Activated T-helper 9 cell treated with anti-CD3 and anti-CD28 coated beads, Interleukin-2, amount 50 U/mL, for 16 hours (primary cell): ENCODE measurements around the gene CCL21.
"Not testable (repeated sequence)": the region's sequence is repeated elsewhere in the genome, so short reads cannot be mapped to it uniquely, and the experiment has no call there.

Source experiments
- DNase-seq: peaks from one replicate; pipeline ENCODE4 v3.0.0-alpha.2; 2020; ENCODE audit warnings: low read depth

Gene CCL21

GRCh38 chr9:34710023-34710422 is at the start of gene CCL21:
TSS of gene CCL21 (minus strand) at chr9:34710136. CDS start at chr9:34710066, 70 bp downstream.
- no peak for DNase-seq

GRCh38 chr9:34759432-34760134 is 49.6 kb upstream of the CCL21 start:
- no peak for DNase-seq

GRCh38 chr9:34750320-34750719 is 40.4 kb upstream of the CCL21 start:
- not testable (repeated sequence) for DNase-seq

- DNase-seq = no peak
Observed at GRCh38 chr9:34746526-34746925, 36.6 kb upstream of the CCL21 start.

GRCh38 chr9:34744295-34745221 is 34.6 kb upstream of the CCL21 start:
- no peak for DNase-seq

- no peak for DNase-seq
Observed at GRCh38 chr9:34742710-34743109, 32.8 kb upstream of the CCL21 start.

GRCh38 chr9:34741628-34742027 is 31.7 kb upstream of the CCL21 start:
- no peak for DNase-seq

GRCh38 chr9:34740176-34740575 is 30.2 kb upstream of the CCL21 start:
- not testable (repeated sequence) for DNase-seq

- DNase-seq = no peak
Observed at GRCh38 chr9:34737677-34738260, 27.8 kb upstream of the CCL21 start.

- DNase-seq = no peak
Observed at GRCh38 chr9:34734720-34735119, 24.8 kb upstream of the CCL21 start.

- DNase-seq = no peak
Observed at GRCh38 chr9:34732886-34733285, 22.9 kb upstream of the CCL21 start.

GRCh38 chr9:34732478-34732877 is 22.5 kb upstream of the CCL21 start:
- no peak for DNase-seq

GRCh38 chr9:34723141-34723540 is 13.2 kb upstream of the CCL21 start:
- no peak for DNase-seq

- not testable (repeated sequence) for DNase-seq
Observed at GRCh38 chr9:34719769-34720025, 9.8 kb upstream of the CCL21 start.

- DNase-seq = no peak
Observed at GRCh38 chr9:34719021-34719768, 9.3 kb upstream of the CCL21 start.

GRCh38 chr9:34717996-34718614 is 8.2 kb upstream of the CCL21 start:
- DNase-seq = no peak

GRCh38 chr9:34716711-34717110 is 6.8 kb upstream of the CCL21 start:
- no peak for DNase-seq

GRCh38 chr9:34715639-34716215 is 5.8 kb upstream of the CCL21 start:
- DNase-seq = no peak

- DNase-seq = no peak
Observed at GRCh38 chr9:34714007-34714406, 4.1 kb upstream of the CCL21 start.

- DNase-seq = no peak
Observed at GRCh38 chr9:34712140-34712539, 2.2 kb upstream of the CCL21 start.

- no peak for DNase-seq
Observed at GRCh38 chr9:34709196-34709978, 549 bp downstream of the CCL21 start.
